ENCODE measurements around the gene DNAAF8.

GRCh38 chr16:4749700-4750257, 15.4 kb downstream of the DNAAF8 start:
- TF ChIP-seq CTCF (IDR thresholded peaks at IDR 0.05; ENCODE audit: borderline replicate concordance, extremely low read depth, low read length, poor library complexity, severe bottlenecking): no peak
- no peak for TF ChIP-seq EZH2 (IDR thresholded peaks at IDR 0.05; ENCODE audit: borderline replicate concordance, low read depth, low read length, severe bottlenecking)

Measured in DND-41 (cell line).